ENCODE data around the gene MRPL14. TPM values are rescaled to one million over a fixed set of nuclear protein-coding genes. Genes with fewer than 3 reads are reported as not detected.

The MRPL14 gene
- 75.9 and 98.7 TPM in 2 replicates for total RNA-seq

DNA sequence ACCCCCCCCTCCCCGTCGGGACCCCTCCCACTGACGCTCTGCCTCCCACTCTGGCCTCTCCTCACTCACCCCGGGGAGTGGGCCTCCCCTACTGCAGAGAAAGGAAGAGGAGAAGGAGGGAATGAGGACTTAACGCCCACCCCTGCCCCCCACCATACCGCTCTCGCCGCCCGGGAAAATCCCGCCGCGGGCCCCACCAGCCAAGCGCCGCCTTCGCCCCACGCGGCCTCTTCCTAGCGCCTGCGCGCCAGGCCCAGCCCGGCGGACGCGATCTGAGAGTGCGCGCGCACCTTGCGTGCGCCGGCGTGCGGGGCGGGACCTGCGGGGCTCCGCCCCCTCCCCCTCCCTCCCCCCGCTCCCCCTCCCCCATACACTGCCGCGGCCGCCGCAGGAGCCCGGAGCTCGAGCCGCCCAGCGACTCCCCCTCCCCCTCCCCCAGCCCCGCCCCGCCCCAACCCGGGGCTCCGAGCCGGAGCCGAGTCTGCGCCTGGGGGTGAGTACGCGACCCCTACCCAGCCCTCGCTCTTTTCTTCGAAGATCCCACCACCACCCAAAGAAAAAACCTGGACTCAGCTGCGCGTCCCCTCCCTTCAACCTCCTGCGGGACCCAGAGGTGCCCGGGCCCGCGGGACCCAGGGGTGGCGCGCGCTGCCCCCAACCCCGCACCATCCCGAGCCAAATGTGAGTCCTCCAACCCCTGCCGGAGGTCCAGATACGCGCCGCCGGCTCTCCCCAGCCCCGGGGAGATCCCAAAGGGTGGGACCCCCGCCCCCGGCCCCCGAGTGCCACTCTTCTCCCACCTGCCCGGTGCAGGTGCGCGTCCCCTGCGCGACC lies at the start of gene MRPL14, which contains the start of gene TMEM63B:
Gene MRPL14, minus strand, starts transcription at position 267 of the 834 bp plus-strand sequence. CDS start 10,841 bp downstream, outside the sequence.
Gene TMEM63B, plus strand, starts transcription at position 369 of the 834 bp plus-strand sequence. CDS start 7,031 bp downstream, outside the sequence.

DNA sequence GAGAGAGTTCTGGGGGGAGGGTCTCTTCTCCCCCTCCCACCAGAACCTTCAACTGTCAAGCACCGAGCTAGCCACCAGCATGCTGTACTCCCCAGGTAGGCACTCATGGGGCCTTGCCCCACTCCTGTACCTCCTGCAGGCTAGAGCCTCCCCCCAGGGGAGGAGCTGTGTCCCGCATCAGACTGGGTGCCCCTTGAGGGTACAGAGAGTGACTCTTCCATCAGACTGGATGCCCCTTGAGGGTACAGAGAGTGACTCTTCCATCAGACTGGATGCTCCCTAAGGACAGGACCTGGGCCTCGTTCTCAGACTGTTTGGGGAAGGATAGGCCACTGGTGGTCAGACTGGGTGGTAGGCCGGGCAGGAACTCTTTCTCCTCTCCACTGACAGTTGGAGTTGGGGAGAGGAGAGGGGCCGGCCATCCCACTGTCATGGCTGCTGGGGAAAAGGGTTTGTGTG lies 31.5 kb upstream of the MRPL14 start, which contains the start of gene CAPN11:
Gene CAPN11, plus strand, starts transcription at position 51 of the 459 bp plus-strand sequence. Its CDS starts 29 bp downstream, at position 80.

Other genes starting within 250 kb of the MRPL14 start
- gene TMEM63B, start 102 bp upstream of the MRPL14 start, total RNA-seq = 35.7 and 54.4 TPM in 2 replicates
- gene CAPN11, start 31.4 kb upstream of the MRPL14 start, total RNA-seq = 0.25 TPM in 1 of 2 replicates, not detected in the other
- 0.25 TPM in 1 of 2 replicates, not detected in the other for gene MYMX, start 89.5 kb upstream of the MRPL14 start, total RNA-seq
- gene SLC29A1, start 96.1 kb upstream of the MRPL14 start, total RNA-seq = 121 and 145 TPM in 2 replicates
- 524 and 1,003 TPM in 2 replicates for gene HSP90AB1, start 119.6 kb upstream of the MRPL14 start, total RNA-seq
- gene SLC35B2, start 130.1 kb upstream of the MRPL14 start, total RNA-seq = 81.0 and 93.4 TPM in 2 replicates
- gene NFKBIE, start 138.1 kb upstream of the MRPL14 start, total RNA-seq = 24.3 and 25.4 TPM in 2 replicates
- gene TMEM151B, start 143.0 kb upstream of the MRPL14 start, total RNA-seq = not detected in 2 replicates
- 11.3 and 14.8 TPM in 2 replicates for gene AARS2, start 185.9 kb upstream of the MRPL14 start, total RNA-seq
- gene SPATS1, start 215.2 kb upstream of the MRPL14 start, total RNA-seq = not detected in 2 replicates

Measured in mesangial cell (primary cell).